WTC11 (cell line): ENCODE measurements around the gene ZNF189. TPM values are rescaled to one million over a fixed set of nuclear protein-coding genes. Genes with fewer than 3 reads are reported as not detected.

Source experiments
- ATAC-seq: fragments of 200-7000 bp; cut with Tn5 transposase; 2 replicates; pipeline ENCODE4 v1.10.0; 2021; ENCODE audit warnings: mild to moderate bottlenecking, moderate library complexity
- CTCF ChIA-PET: fragments of 300-600 bp; sonication (Branson Sonifier 250); formaldehyde crosslinking; loops from one replicate; lab custom pipeline; 2021; ENCODE audit warnings: antibody characterized with exemption; lab: Charles Lee
- POLR2A ChIA-PET: fragments of 350-600 bp; sonication (Branson Sonifier 250); formaldehyde crosslinking; loops from one replicate; lab custom pipeline; 2021; ENCODE audit warnings: antibody characterized with exemption; lab: Charles Lee
- DNase-seq: peaks from one replicate; pipeline ENCODE4 v3.0.0; 2021; ENCODE audit warnings: low spot score
- H3K27ac Mint-ChIP-seq: 2 replicates; pipeline ENCODE4 v1.8.0; 2021; ENCODE audit warnings: mixed read lengths
- H3K27me3 Mint-ChIP-seq: 2 replicates; pipeline ENCODE4 v1.8.0; 2021; ENCODE audit warnings: low read depth, mild to moderate bottlenecking, moderate library complexity, mixed read lengths
- H3K36me3 Mint-ChIP-seq: 2 replicates; pipeline ENCODE4 v1.8.0; 2021; ENCODE audit warnings: mixed read lengths
- H3K4me1 Mint-ChIP-seq: 2 replicates; pipeline ENCODE4 v1.8.0; 2022; ENCODE audit warnings: mixed read lengths
- H3K4me3 Mint-ChIP-seq: 2 replicates; pipeline ENCODE4 v1.8.0; 2021; ENCODE audit warnings: mild to moderate bottlenecking, moderate library complexity, mixed read lengths
- H3K9me3 Mint-ChIP-seq: 2 replicates; pipeline ENCODE4 v1.8.0; 2021; ENCODE audit warnings: mixed read lengths
- CREM ChIP-seq: sonication (generic); formaldehyde crosslinking; IDR thresholded peaks from 2 replicates; pipeline ENCODE4 v1.8.1; 2022; ENCODE audit warnings: mild to moderate bottlenecking, missing genetic modification reagents, moderate library complexity
- ELF4 ChIP-seq: sonication (generic); formaldehyde crosslinking; IDR thresholded peaks from 2 replicates; pipeline ENCODE4 v1.8.1; 2022; ENCODE audit warnings: low read depth, mild to moderate bottlenecking, moderate library complexity, missing genetic modification reagents
- FOXJ3 ChIP-seq: sonication (generic); formaldehyde crosslinking; IDR thresholded peaks from 2 replicates; pipeline ENCODE4 v1.9.0; 2021; ENCODE audit warnings: missing genetic modification reagents, mild to moderate bottlenecking, borderline replicate concordance
- GABPB1 ChIP-seq: sonication (generic); formaldehyde crosslinking; IDR thresholded peaks from 2 replicates; pipeline ENCODE4 v1.8.1; 2023; ENCODE audit warnings: mild to moderate bottlenecking, missing genetic modification reagents
- GTF2I ChIP-seq: fragments of 250-450 bp; sonication (Bioruptor Pico); conservative IDR thresholded peaks from 2 replicates; pipeline ENCODE4 v1.4.0; 2021; ENCODE audit warnings: mild to moderate bottlenecking
- IRF1 ChIP-seq: sonication (generic); formaldehyde crosslinking; IDR thresholded peaks from 2 replicates; pipeline ENCODE4 v1.8.0; 2023; ENCODE audit warnings: missing genetic modification reagents
- JAZF1 ChIP-seq: fragments of 250-450 bp; sonication (Bioruptor Pico); IDR thresholded peaks from 2 replicates; pipeline ENCODE4 v1.9.0; 2021; ENCODE audit warnings: moderate library complexity, mild to moderate bottlenecking, inconsistent platforms
- NFATC4 ChIP-seq: fragments of 250-450 bp; sonication (Bioruptor Pico); IDR thresholded peaks from 2 replicates; pipeline ENCODE4 v1.9.0; 2021; ENCODE audit warnings: mild to moderate bottlenecking
- SMAD3 ChIP-seq: sonication (generic); formaldehyde crosslinking; IDR thresholded peaks from 2 replicates; pipeline ENCODE4 v1.8.0; 2022; ENCODE audit warnings: missing genetic modification reagents, mild to moderate bottlenecking, borderline replicate concordance
- SOX15 ChIP-seq: fragments of 250-450 bp; sonication (Bioruptor Pico); IDR thresholded peaks from 2 replicates; pipeline ENCODE4 v1.9.0; 2021; ENCODE audit warnings: mild to moderate bottlenecking
- STAT6 ChIP-seq: sonication (generic); formaldehyde crosslinking; conservative IDR thresholded peaks from 2 replicates; pipeline ENCODE4 v1.8.1; 2023; ENCODE audit warnings: mild to moderate bottlenecking, low read depth, missing genetic modification reagents, moderate library complexity
- TEAD1 ChIP-seq: sonication (generic); formaldehyde crosslinking; IDR thresholded peaks from 2 replicates; pipeline ENCODE4 v1.8.0; 2022; ENCODE audit warnings: mild to moderate bottlenecking, missing genetic modification reagents
- TEAD4 ChIP-seq: sonication (generic); formaldehyde crosslinking; IDR thresholded peaks from 2 replicates; pipeline ENCODE4 v1.8.0; 2022; ENCODE audit warnings: mild to moderate bottlenecking, missing genetic modification reagents
- ZNF138 ChIP-seq: sonication (generic); formaldehyde crosslinking; conservative IDR thresholded peaks from 2 replicates; pipeline ENCODE4 v1.8.1; 2022; ENCODE audit warnings: mild to moderate bottlenecking, moderate library complexity, missing genetic modification reagents
- ZNF219 ChIP-seq: sonication (generic); formaldehyde crosslinking; IDR thresholded peaks from 2 replicates; pipeline ENCODE4 v1.8.0; 2023; ENCODE audit warnings: missing genetic modification reagents, mild to moderate bottlenecking, borderline replicate concordance
- total RNA-seq: library from RNA; stranded (reverse); gene quantifications from 3 replicates; pipeline ENCODE4 v1.2.3, GENCODE V29; 2021
- TF ChIP-seq, protein P1 (sequence below): sonication (generic); formaldehyde crosslinking; IDR thresholded peaks from 2 replicates; pipeline ENCODE4 v1.8.1; 2023; ENCODE audit warnings: mild to moderate bottlenecking, missing genetic modification reagents, moderate library complexity
- TF ChIP-seq, protein P2 (sequence below): sonication (generic); formaldehyde crosslinking; IDR thresholded peaks from 2 replicates; pipeline ENCODE4 v1.8.1; 2023; ENCODE audit warnings: mild to moderate bottlenecking, missing genetic modification reagents, moderate library complexity
- TF ChIP-seq, protein P3 (sequence below): sonication (generic); formaldehyde crosslinking; IDR thresholded peaks from 2 replicates; pipeline ENCODE4 v1.8.1; 2022; ENCODE audit warnings: low read depth, missing genetic modification reagents, borderline replicate concordance

Gene ZNF189
- total RNA-seq, 1 experiment from 2014 or later = 10.3 TPM

DNA sequence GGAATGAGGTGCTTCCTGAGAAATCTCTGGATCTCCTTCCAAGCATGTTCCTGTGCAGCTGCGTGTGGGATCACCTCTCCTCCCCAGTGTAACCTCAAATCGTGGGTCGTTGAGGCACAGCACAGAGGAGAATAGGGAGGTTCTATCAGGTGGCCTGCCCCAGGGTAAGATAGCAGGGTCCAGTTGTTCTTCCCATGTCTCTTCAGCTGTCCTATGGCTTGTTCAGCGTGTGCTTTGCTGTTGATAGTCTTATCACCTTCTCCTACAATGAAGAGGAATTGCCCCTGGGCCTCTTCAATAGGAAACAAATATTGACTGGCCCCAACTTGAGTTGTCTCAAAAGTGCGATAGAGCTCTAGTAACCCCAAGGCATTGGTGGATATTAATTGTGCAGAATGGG is 36.2 kb upstream of the ZNF189 start (continued):
- TF ChIP-seq, protein P1, sequence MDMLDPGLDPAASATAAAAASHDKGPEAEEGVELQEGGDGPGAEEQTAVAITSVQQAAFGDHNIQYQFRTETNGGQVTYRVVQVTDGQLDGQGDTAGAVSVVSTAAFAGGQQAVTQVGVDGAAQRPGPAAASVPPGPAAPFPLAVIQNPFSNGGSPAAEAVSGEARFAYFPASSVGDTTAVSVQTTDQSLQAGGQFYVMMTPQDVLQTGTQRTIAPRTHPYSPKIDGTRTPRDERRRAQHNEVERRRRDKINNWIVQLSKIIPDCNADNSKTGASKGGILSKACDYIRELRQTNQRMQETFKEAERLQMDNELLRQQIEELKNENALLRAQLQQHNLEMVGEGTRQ (CRISPR knock-in tag) = no peak

- Mint-ChIP-seq H3K9me3 (no peaks in the 10 kb centered on the region), H3K27me3 (no peaks in the 10 kb centered on the region), H3K27ac (no peak overlapping the region), H3K4me3 (no peak overlapping the region), H3K4me1 (no peaks in the 10 kb centered on the region), H3K36me3 (no peaks in the 10 kb centered on the region)
- ChIA-PET CTCF (no interaction called here), POLR2A (no interaction called here)
- ATAC-seq = no peak
- DNase-seq = no peak
- TF ChIP-seq GABPB1 (CRISPR knock-in tag) (peak; percentile 40; the same call in 1 of the 2 replicates), TEAD1 (CRISPR knock-in tag) (no peak)
- TF ChIP-seq, protein P2, sequence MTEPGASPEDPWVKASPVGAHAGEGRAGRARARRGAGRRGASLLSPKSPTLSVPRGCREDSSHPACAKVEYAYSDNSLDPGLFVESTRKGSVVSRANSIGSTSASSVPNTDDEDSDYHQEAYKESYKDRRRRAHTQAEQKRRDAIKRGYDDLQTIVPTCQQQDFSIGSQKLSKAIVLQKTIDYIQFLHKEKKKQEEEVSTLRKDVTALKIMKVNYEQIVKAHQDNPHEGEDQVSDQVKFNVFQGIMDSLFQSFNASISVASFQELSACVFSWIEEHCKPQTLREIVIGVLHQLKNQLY = no peak
- TF ChIP-seq, all 79 proteins: peak for 1
These were observed 33.5 kb upstream of the ZNF189 start for GRCh38 chr9:101365181-101365580.

DNA sequence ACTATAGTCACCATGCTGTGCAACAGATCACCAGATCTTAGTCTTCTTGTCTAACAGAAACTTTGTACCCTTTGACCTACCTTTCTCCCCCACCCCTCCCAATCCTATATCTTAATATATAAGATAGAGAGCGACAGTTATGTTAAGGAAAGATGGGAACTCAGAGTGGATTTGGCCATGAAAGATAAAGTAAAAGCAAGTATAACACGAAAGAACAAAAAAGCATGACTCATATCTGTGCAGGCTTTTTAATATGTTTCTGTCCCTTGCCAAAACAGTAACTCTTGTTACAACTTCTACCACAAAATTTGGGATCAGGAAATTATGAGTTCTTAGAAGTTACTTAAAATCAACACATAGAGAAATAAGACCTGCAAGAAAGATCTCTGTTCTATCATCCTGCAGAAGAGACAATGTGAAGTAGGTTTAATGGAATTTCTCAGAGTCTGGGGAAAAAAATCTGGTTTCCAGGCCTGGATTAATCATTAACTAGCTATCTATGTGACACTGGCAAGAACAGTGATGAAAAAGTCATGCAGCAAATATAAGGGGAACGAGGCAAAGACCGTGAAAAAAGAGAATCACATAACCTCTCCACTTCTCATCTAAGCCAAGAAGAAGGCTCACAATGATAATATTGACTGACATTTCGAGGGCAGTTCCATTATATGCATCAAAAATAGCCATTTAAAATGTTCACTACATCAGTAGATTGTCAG is 32.5 kb upstream of the ZNF189 start:
- ATAC-seq = no peak
- no peak overlapping the region for H3K27ac Mint-ChIP-seq

More for the DNA sequence above, 32.5 kb upstream of the ZNF189 start:
- POLR2A ChIA-PET = interaction anchor here (0.6 kb wide), 1 partner anchor 141 kb away, joined by 4 read pairs; no protein-coding TSS in a partner anchor
- TF ChIP-seq STAT6 (no peak), FOXJ3 (CRISPR knock-in tag) (no peak), JAZF1 (CRISPR knock-in tag) (no peak), SOX15 (CRISPR knock-in tag) (no peak), SMAD3 (CRISPR knock-in tag) (no peak), GTF2I (CRISPR knock-in tag) (no peak), ZNF219 (no peak), ZNF138 (no peak), IRF1 (no peak), CREM (CRISPR knock-in tag) (no peak), NFATC4 (CRISPR knock-in tag) (no peak), ELF4 (no peak), TEAD4 (CRISPR knock-in tag) (no peak)
- TF ChIP-seq, protein P3, sequence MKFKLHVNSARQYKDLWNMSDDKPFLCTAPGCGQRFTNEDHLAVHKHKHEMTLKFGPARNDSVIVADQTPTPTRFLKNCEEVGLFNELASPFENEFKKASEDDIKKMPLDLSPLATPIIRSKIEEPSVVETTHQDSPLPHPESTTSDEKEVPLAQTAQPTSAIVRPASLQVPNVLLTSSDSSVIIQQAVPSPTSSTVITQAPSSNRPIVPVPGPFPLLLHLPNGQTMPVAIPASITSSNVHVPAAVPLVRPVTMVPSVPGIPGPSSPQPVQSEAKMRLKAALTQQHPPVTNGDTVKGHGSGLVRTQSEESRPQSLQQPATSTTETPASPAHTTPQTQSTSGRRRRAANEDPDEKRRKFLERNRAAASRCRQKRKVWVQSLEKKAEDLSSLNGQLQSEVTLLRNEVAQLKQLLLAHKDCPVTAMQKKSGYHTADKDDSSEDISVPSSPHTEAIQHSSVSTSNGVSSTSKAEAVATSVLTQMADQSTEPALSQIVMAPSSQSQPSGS (CRISPR knock-in tag) = no peak
- Mint-ChIP-seq H3K4me1 (no peaks in the 10 kb centered on the region), H3K9me3 (peaks cover 2% of the 10 kb centered on the region), H3K4me3 (no peak overlapping the region), H3K36me3 (no peaks in the 10 kb centered on the region), H3K27me3 (no peaks in the 10 kb centered on the region)
- DNase-seq = no peak
- CTCF ChIA-PET = interaction anchor here (0.6 to 0.7 kb wide), 2 partner anchors 806 to 1229 kb away, joined by 3 read pairs; no protein-coding TSS in a partner anchor
